Measurements from ENCODE around the gene TPPP3.
"Not testable (repeated sequence)": the region's sequence is repeated elsewhere in the genome, so short reads cannot be mapped to it uniquely, and the experiment has no call there.

Gene TPPP3

GRCh38 chr16:67389911-67390815 lies 3.1 kb downstream of the TPPP3 start:
- no peak for DNase-seq (ENCODE audit: low read depth)

DNA sequence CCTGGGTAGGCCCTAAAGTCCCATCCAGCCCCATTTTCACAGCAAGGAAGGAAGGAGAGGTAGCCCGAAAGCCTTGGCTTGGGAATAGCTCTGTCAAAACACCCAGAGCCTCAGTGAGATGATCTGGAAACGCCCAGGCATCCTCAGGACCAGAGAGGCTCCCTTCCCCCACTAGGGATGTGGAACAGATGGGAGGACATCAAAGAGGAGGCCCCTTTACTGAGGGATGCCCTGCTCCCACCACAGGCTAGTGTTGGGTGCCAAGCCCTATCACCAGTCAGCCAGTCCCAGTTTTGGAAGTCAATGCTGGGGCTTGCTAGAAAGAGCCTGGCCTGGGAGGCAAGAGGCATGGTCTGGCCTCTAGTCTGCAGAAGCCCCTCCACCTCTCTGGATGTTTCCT lies 4.7 kb downstream of the TPPP3 start:
- DNase-seq (ENCODE audit: low read depth): no peak

DNA sequence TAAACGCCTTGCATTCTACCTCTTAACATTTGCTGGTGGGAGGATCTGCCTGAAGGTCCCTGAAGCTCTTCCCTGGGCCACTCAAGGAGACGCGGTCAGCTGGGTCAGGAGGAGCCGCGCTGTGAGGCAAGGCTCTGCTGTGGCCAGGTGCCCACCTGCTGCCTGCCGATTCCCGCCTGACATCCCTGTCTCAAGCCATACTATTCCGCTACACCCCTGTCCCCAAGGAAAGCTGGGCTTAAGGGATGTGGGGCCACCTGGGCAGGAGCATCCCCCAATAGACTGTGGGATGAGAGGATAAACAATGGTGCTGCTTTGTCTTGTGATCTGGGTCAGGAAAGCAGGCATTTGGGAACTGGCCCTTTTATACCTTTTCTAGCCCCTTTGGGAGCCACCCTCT lies 5.1 kb downstream of the TPPP3 start:
- DNase-seq (ENCODE audit: low read depth): no peak

DNA sequence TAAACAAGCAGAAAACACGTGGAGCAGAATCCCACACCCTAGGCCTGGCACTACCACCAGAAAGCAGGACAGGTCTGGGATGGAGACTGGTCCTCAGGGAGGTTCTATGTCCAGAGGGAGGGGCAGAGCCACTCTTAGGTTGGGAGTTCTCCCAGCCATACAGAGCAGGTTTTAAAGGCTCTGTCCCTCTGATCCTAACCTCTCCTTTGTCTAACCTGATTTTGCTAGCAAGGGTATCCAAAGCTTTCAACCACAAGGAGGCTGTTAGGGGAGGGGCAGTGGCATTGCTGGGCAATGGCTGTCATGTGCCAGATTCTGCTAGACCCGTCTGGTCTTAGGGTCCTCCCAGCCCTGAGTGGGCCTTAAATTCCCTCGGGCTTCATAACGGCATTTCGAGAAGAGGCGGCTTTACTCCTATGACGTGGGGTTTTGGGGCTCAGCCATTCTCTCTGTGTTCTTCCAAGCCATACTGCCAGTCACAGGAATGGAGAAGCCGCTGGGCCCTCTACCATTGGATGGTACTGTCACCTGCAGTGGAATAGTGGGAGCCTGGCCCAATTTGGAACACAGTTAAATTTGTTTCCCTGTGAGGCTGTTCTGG lies 5.7 kb downstream of the TPPP3 start:
- no peak for DNase-seq (ENCODE audit: low read depth)

GRCh38 chr16:67386861-67387455 lies 6.3 kb downstream of the TPPP3 start:
- no peak for DNase-seq (ENCODE audit: low read depth)

GRCh38 chr16:67384778-67385510 lies 8.4 kb downstream of the TPPP3 start:
- DNase-seq (ENCODE audit: low read depth): no peak

DNA sequence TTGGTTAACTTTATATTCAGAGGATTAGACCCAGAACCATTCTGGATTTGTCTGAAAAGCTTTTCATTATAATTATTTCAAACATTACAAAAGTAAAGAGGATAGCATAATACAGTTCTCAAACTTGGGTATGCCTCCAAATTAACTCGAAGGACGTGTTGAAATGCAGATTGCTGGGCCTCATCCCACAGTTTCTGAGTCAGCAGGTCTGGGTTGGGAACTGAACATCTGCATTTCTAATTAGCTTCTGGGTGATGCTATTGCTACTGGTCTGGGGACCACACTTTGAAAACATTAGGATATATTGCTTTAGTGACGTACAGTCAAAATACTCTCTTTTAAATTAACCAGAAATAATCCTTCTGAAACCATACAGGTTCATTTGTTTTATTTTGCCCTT lies 10.0 kb downstream of the TPPP3 start:
- DNase-seq (ENCODE audit: low read depth): no peak

DNA sequence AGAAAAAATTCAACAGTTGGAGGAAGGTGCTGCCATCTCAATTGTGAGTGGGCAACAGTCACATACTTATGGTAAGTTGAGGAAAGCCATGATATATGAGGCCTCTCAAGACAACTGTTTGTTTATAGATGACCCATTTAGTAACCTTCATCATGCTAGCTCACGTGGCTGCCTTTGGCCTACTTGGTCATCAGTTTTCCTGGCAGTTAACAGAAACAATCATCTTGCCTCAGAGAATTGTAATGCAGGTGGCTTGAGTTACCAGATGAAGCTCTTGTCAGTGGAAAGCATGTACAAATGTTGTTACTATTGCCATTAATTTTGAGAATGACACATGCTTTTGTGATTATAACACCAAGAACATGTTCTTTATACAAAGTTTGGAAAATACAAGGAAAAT lies 14.7 kb downstream of the TPPP3 start:
- DNase-seq (ENCODE audit: low read depth): peak; percentile 58

GRCh38 chr16:67376012-67376411 lies 17.3 kb downstream of the TPPP3 start:
- not testable (repeated sequence) for DNase-seq (ENCODE audit: low read depth)

DNA sequence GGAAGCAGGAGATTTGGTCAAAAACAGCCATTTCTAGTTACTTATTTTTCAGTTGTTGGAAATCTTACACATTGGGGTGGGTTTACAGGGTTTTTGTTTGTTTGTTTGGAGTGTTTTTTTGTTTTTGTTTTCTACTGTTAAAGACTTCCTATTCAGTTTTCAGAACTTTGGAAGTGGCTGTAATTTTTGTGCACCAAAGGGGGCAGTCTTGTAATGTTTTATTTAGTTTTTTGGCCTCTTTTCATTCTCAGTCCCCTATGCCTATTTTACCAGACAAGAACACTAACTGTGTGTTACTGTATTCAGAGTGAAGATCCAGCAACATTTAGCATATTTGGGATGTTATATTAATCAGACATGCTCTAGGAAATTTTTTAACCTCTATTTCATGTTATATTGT lies 20.6 kb downstream of the TPPP3 start:
- no peak for DNase-seq (ENCODE audit: low read depth)

DNA sequence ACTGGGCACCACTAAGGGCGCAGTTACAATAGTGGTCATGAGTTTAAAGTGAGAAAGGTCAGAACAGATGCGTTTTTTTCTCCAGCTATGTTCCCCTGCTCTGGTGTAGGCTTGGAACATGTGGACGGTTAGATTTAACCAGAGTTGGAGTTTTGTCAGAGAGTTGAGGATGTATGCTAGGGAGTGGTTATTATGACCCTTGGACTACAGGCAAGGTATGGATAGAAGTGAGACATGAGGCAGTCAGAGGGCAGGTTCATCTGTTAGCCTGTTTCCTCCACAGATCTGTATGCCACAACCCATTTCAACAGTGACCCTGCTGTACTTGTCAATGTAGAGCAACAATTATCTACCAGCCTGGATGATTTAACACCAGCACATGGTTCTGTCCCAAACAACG lies 22.6 kb downstream of the TPPP3 start:
- DNase-seq (ENCODE audit: low read depth): no peak

DNA sequence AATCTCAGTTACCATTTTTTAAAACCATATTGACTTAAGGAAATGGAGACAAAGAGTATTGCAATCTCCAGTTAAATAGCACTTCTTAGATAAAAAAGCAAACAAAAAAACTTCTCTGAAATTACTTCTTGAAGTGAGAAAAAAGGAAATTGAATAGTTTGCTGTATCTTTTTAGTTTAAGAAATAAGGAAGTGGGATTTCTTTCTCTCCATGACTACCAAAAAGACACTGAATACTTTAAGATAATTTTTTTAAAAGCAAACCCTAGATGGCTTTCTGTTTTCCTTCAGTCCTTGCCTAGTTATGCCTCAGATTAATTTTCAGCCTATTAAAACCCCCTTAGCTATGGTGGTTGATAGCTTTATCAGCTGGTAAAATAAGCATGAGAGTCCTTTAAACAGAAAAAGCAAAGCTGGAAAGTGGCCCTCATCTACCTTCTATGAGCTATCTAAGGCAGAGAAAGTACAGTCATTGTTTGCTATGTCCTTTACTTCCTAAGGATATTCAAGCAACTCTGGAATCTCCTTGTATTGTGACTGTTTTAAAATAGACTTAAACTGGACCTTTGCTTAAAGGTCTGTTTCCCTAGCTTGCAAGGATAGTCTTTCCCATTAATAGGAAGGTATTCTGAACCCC lies 28.6 kb downstream of the TPPP3 start:
- DNase-seq (ENCODE audit: low read depth): no peak

GRCh38 chr16:67361038-67361437 lies 32.3 kb downstream of the TPPP3 start:
- DNase-seq (ENCODE audit: low read depth): no peak

DNA sequence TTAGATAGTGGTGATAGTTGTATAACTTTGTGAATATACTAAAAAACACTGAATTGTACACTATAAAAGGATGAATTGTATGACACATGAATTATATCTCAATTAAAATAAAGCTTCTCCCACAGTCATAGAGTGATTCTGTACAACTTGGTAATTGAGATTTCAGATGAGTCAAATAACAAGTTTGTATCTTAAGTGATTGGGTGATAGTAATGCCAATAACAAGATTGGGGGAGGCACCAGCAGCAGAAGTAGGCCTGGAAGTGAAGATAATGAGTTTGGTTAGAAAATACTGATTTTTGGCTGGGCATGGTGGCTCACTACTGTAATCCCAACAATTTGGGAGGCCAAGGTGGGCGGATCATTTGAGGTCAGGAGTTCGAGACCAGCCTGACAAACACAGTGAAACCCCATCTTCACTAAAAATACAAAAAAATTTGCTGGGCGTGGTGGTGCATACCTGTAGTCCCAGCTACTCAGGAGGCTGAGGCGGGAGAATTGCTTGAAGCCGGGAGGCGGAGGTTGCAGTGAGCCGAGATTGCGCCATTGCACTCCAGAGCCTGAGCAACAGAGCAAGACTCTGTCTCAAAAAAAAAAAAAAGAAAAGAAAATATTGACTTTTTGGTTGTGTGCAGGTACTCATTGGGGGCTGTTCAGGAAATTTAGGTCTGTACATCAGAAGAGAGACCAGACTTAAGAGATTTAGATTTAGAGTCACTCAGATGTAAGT lies 33.6 kb downstream of the TPPP3 start:
- DNase-seq (ENCODE audit: low read depth): not testable (repeated sequence)

- no peak for DNase-seq (ENCODE audit: low read depth)
Measured at GRCh38 chr16:67357561-67357960, 35.7 kb downstream of the TPPP3 start.

DNA sequence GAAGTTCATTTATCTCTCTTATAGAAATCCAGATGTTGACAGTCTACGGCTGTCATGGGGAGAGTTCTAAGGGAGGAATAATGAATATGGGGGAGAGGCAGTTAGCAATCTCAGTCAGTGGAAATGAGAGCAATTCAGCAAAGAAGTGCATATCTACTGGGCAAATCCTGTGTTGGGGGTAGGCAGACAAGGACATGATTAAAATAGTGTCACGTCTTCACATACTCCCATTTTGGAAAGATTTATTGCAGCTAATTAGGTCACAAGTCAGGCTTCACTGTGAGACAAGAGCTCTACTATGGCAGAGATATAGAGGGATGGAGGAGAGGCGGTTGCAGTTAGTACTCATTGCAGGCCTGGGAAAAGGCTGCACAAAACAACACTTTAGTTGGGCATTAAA lies 36.9 kb downstream of the TPPP3 start:
- no peak for DNase-seq (ENCODE audit: low read depth)

GRCh38 chr16:67352463-67352862 lies 40.8 kb downstream of the TPPP3 start:
- DNase-seq (ENCODE audit: low read depth): not testable (repeated sequence)

DNA sequence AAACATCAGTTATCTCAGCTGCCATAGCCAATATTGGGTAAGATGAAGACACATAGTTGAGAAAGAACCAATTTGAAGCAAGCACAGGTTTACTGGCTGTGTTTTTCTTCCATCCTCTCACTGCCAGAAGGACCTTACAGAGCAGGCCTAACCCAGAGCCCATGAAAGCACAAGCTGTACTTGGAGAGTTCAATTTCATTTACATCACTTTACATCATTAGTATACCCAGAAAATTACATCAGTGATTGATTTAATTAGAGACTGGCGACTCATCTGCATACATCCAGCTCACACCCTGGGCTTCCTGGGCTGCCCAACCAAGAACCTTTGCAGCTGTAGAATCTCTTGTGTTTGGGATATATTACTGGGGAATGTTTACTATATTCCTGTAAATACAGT lies 43.0 kb downstream of the TPPP3 start:
- no peak for DNase-seq (ENCODE audit: low read depth)

GRCh38 chr16:67349172-67349571 lies 44.1 kb downstream of the TPPP3 start:
- DNase-seq (ENCODE audit: low read depth): peak; percentile 28

DNA sequence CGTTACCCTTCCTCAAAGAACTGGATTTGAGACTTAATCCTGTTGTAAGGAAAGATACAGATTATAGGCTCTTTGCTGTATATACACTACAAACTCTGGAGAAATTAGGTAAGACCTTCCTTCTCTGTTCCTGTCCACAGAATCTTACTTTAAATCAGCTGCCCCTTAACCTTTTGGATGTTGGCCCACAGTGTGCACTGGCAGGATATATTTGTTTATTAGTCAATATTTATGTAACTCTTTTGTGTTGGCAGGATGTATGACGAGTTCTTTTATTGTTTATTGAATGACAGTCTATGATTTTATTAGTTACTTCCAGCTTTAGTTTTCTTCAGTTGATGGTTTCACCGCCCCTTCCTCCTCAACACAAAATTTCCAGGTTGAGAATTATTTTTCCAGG lies 47.0 kb downstream of the TPPP3 start:
- DNase-seq (ENCODE audit: low read depth): no peak

DNA sequence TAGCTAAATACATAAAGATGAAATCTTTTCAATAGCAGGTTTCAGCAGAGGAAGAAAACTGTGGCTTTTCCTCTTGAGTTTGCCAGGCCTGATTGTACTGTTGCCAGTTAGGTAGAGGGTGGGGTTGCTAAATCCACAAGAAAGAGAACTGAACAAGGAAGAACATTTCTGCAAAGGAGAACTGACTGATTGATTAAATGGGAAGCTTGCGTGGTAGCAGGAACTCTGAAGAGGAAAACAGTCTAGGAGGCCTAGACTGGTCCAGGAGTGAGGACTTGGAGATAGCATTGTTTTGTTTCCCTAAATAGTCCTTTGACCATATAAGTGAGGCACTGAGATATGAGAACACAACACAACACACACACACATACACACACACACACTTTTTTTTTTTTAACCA lies 47.9 kb downstream of the TPPP3 start:
- no peak for DNase-seq (ENCODE audit: low read depth)

Data from iris pigment epithelial cell (primary cell).